AG09319 (cell line): Measurements from ENCODE around the gene TBC1D16.

Experiments used
- DNase-seq: peaks from one replicate; pipeline ENCODE4 v3.0.0-alpha.2; 2010; ENCODE audit warnings: low read depth; ENCODE audit errors: extremely low read depth
- CTCF ChIP-seq: IDR thresholded peaks from 2 replicates; pipeline ENCODE4 v1.5.1; 2011; ENCODE audit warnings: low read depth, mild to moderate bottlenecking, inconsistent platforms, low read length, moderate library complexity

Gene TBC1D16

GRCh38 chr17:80029258-80029974 lies 6.3 kb downstream of the TBC1D16 start:
- TF ChIP-seq CTCF: no peak
- no peak for DNase-seq

- no peak for DNase-seq
- no peak for TF ChIP-seq CTCF
Measured at GRCh38 chr17:80028030-80028429, 7.6 kb downstream of the TBC1D16 start.

- no peak for TF ChIP-seq CTCF
- no peak for DNase-seq
Measured at GRCh38 chr17:80027043-80027435, 8.6 kb downstream of the TBC1D16 start.

GRCh38 chr17:80026359-80027042 lies 9.2 kb downstream of the TBC1D16 start:
- TF ChIP-seq CTCF: no peak
- DNase-seq: no peak

GRCh38 chr17:80025796-80026195 lies 9.9 kb downstream of the TBC1D16 start:
- no peak for DNase-seq
- TF ChIP-seq CTCF: no peak

GRCh38 chr17:80025140-80025539 lies 10.5 kb downstream of the TBC1D16 start:
- no peak for DNase-seq
- TF ChIP-seq CTCF: no peak

- no peak for DNase-seq
- TF ChIP-seq CTCF: no peak
Measured at GRCh38 chr17:80024206-80024972, 11.3 kb downstream of the TBC1D16 start.
